Uterus (tissue), 4 donors: ENCODE data around the gene ANGPTL8. TPM values are rescaled to one million over a fixed set of nuclear protein-coding genes. Genes with fewer than 3 reads are reported as not detected.

Experiments used
- DNase-seq, 2 donors: peaks; one replicate each; pipeline ENCODE4 v3.0.0-alpha.2; 2019 to 2020
- H3K27ac ChIP-seq, 2 donors: fragments of 200-600 bp; sonication (generic); 1 replicate in 1 of 2; 2 replicates in 1 of 2; pipeline ENCODE4 v1.5.1; 2016 to 2018
- H3K27me3 ChIP-seq, 2 donors: fragments of 200-600 bp; sonication (generic); one replicate each; pipeline ENCODE4 v1.5.1; 2018 to 2019; ENCODE audit warnings: control low read depth in 1 of 2
- H3K36me3 ChIP-seq, 2 donors: fragments of 200-600 bp; sonication (generic); one replicate each; pipeline ENCODE4 v1.5.1; 2019; ENCODE audit warnings: control low read depth in 1 of 2
- H3K4me1 ChIP-seq, 2 donors: fragments of 200-600 bp; sonication (generic); one replicate each; pipeline ENCODE4 v1.5.1; 2018 to 2019; ENCODE audit warnings: control low read depth in 1 of 2
- H3K4me3 ChIP-seq, 2 donors: fragments of 200-600 bp; sonication (generic); 1 replicate in 1 of 2; 2 replicates in 1 of 2; pipeline ENCODE4 v1.5.1; 2018 to 2019; ENCODE audit warnings: mild to moderate bottlenecking in 1 of 2
- H3K9me3 ChIP-seq, 2 donors: fragments of 200-600 bp; sonication (generic); one replicate each; pipeline ENCODE4 v1.5.1; 2019; ENCODE audit warnings: control low read depth in 1 of 2
- CTCF ChIP-seq, 4 experiments: fragments of 200-600 bp in 2 of 4; fragments of 450-650 bp in 2 of 4; sonication (generic) in 2 of 4; IDR thresholded peaks; one replicate each; pipeline ENCODE4 v1.5.1; 2016 to 2019; ENCODE audit warnings: antibody characterized with exemption in 4 of 4, mild to moderate bottlenecking in 2 of 4, moderate library complexity in 1 of 4
- POLR2A ChIP-seq, 2 donors: fragments of 450-650 bp; IDR thresholded peaks; one replicate each; pipeline ENCODE4 v1.6.1; 2016; ENCODE audit warnings: antibody characterized with exemption in 2 of 2, mild to moderate bottlenecking in 1 of 2, moderate library complexity in 1 of 2
- intact Hi-C: fragments of 100-400 bp; cut with DNase I; formaldehyde crosslinking; loops from one replicate; pipeline ENCODE4 v1.15.1; 2023; ENCODE audit warnings: low total_unique reads
- total RNA-seq, 4 donors: library from RNA; depleted of rRNA in 3 of 4; stranded (reverse); fragments of >200 nt in 3 of 4; gene quantifications; one replicate each; pipeline versions ENCODE4 v1.1.0 to v1.2.4, GENCODE V29; 2014 to 2023
- donor health status: DM: yes; HTN: yes; CAD: no.

The ANGPTL8 gene
- total RNA-seq, 4 donors from 2014 or later: 3.0 TPM; not detected in 3

- Histone ChIP-seq H3K27me3 (no peaks in the 10 kb centered on the region), H3K36me3 (no peaks in the 10 kb centered on the region), H3K4me1 (peaks cover 4 to 5% of the 10 kb centered on the region in 2 donors), H3K27ac (peak overlapping the region; percentile 98 to 99), H3K4me3 (no peak overlapping the region), H3K9me3 (no peaks in the 10 kb centered on the region)
- TF ChIP-seq CTCF (IDR thresholded peaks at IDR 0.05): peak; percentile 90 to 98 (median 96)
- no peak for TF ChIP-seq POLR2A (IDR thresholded peaks at IDR 0.05)
- DNase-seq: peak; percentile 93 to 98
- intact Hi-C loops: loop anchor here (5.0 to 10.0 kb wide), 2 partner anchors 66 to 169 kb away; no protein-coding TSS in a partner anchor
These were observed 36.0 kb upstream of the ANGPTL8 start for GRCh38 chr19:11203194-11204075.

- H3K4me3 ChIP-seq: no peak overlapping the region
These were observed 35.3 kb upstream of the ANGPTL8 start for GRCh38 chr19:11204076-11204602.

GRCh38 chr19:11204943-11205349, 34.5 kb upstream of the ANGPTL8 start:
- Histone ChIP-seq H3K36me3 (no peaks in the 10 kb centered on the region), H3K27ac (peak overlapping the region; percentile 98 to 99), H3K27me3 (no peaks in the 10 kb centered on the region), H3K4me3 (no peak overlapping the region), H3K9me3 (no peaks in the 10 kb centered on the region), H3K4me1 (peaks cover 4 to 5% of the 10 kb centered on the region in 2 donors)
- intact Hi-C loops: loop anchor here (5.0 to 10.0 kb wide), 2 partner anchors 68 to 170 kb away; no protein-coding TSS in a partner anchor
- peak; percentile 58 to 70 for DNase-seq
- TF ChIP-seq POLR2A (IDR thresholded peaks at IDR 0.05) (no peak), CTCF (IDR thresholded peaks at IDR 0.05) (no peak)

More at GRCh38 chr19:11204076-11204602, 35.3 kb upstream of the ANGPTL8 start:
- Histone ChIP-seq H3K36me3 (no peaks in the 10 kb centered on the region), H3K4me1 (peaks cover 4 to 5% of the 10 kb centered on the region in 2 donors), H3K27ac (peak overlapping the region; percentile 98 to 99), H3K27me3 (no peaks in the 10 kb centered on the region), H3K9me3 (no peaks in the 10 kb centered on the region)
- TF ChIP-seq POLR2A (IDR thresholded peaks at IDR 0.05): no peak
- TF ChIP-seq CTCF (IDR thresholded peaks at IDR 0.05): no peak
- intact Hi-C loops: loop anchor here (5.0 to 10.0 kb wide), 2 partner anchors 67 to 169 kb away; no protein-coding TSS in a partner anchor
- DNase-seq: no peak

GRCh38 chr19:11205939-11206570, 33.4 kb upstream of the ANGPTL8 start:
- Histone ChIP-seq H3K27ac (peak overlapping the region in 1 of 2 donors; percentile 99), H3K36me3 (no peaks in the 10 kb centered on the region), H3K27me3 (no peaks in the 10 kb centered on the region), H3K9me3 (no peaks in the 10 kb centered on the region), H3K4me3 (no peak overlapping the region), H3K4me1 (peaks cover 4 to 5% of the 10 kb centered on the region in 2 donors)
- intact Hi-C loops: loop anchor here (10.0 kb wide), 1 partner anchor 171 kb away; no protein-coding TSS in a partner anchor
- no peak for DNase-seq
- no peak for TF ChIP-seq CTCF (IDR thresholded peaks at IDR 0.05)
- no peak for TF ChIP-seq POLR2A (IDR thresholded peaks at IDR 0.05)
